Measurements from ENCODE around the gene DST.

DST gene

DNA sequence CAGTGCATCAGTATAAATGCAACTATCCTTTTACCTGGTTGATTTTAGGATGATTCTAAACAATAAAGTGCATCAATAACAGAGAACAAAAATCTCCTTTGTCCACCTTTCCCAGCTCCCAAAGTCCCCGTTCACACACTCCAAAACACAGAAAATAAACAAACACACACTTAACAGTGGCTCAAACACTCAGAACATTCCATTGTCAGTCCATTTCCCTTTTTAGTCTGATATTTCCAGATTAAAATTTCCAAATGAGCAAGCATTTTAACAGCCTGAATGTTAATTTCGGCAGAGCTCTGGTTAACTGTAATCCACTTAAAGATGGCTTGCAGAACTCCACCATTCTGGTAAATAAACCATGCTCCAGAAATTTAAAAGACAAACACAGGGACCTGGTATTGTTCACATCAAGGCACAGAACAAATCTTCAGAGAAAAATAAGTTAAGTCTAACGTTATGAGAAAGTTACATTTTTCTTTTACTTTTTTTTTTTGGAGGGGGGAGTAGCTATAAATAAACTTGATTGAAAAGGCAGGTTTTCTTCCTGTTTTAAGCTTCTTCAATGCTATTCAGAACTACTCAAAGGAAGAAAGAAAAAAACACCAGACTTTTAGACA, 100.8 kb downstream of the DST start:
- H3K27ac ChIP-seq, result peak overlapping the region; percentile 93
- TF ChIP-seq, protein P1, sequence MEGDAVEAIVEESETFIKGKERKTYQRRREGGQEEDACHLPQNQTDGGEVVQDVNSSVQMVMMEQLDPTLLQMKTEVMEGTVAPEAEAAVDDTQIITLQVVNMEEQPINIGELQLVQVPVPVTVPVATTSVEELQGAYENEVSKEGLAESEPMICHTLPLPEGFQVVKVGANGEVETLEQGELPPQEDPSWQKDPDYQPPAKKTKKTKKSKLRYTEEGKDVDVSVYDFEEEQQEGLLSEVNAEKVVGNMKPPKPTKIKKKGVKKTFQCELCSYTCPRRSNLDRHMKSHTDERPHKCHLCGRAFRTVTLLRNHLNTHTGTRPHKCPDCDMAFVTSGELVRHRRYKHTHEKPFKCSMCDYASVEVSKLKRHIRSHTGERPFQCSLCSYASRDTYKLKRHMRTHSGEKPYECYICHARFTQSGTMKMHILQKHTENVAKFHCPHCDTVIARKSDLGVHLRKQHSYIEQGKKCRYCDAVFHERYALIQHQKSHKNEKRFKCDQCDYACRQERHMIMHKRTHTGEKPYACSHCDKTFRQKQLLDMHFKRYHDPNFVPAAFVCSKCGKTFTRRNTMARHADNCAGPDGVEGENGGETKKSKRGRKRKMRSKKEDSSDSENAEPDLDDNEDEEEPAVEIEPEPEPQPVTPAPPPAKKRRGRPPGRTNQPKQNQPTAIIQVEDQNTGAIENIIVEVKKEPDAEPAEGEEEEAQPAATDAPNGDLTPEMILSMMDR (conservative IDR thresholded peaks at IDR 0.05), result no peak

DNA sequence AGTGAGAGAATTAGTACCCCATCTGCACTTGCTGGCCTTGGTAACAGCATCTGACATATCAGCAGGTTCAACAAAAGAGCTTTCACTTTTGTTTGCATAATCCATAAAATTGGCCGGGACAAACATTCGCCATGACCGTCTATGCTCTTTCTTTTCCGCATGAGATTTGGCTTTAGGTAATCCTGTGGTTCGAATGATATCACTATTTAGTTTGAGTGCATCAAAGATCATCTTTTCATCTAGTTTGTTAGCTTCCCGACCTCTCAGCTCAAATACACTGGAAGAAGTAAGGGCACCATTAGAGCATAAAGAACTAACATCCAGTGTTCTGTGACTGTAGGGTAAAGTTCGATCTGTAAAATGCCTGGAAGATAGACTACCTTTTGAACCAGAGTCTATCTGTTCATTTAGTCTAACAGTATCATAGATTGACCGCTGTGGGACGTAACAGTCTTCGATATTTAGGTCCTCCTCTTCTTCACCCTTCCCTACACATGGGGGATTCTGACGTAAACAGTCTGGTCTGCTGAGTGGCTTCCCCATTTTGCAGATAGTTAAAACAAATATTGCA, 101.6 kb downstream of the DST start:
- peak overlapping the region; percentile 93 for H3K27ac ChIP-seq
- TF ChIP-seq, protein P1 (conservative IDR thresholded peaks at IDR 0.05), result no peak

DNA sequence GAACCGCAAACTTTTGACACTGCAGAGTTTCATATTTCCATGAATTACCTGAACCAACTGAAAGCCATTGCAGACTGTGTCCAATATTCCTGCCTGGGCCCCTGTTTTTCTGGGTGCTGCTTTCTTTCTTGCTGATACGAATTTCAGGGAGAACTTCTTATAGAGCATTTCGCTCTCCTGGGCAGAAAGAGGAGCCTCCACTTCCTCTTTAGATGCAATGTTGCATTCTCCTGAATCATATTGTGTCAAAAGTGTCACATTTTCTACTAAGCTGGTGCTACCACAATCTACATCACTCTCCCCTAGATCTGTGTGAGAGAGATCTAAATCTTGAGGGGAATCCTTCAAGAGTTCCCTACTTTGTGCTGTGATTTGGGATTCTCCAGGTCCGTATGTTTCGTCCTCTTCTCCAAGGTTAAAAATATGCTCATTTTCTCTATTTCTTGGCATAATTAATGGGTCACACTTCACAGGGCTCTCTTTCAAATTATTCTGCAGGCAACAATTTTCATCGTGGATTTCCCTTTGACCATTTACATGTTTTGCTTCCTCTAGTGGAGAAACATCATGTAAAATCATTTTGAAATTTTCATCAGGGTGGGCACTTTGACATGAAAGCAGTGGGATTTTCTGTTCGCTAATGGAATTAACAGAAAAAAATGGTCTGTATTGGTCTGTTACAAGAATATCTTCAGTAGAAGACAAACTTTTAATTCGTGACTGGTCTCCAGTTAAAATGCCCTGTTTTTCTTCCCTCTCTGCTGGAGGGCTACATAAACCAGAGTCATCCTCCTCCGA, 102.3 kb downstream of the DST start:
- TF ChIP-seq, protein P1 (conservative IDR thresholded peaks at IDR 0.05), result no peak
- peak overlapping the region; percentile 93 for H3K27ac ChIP-seq

DNA sequence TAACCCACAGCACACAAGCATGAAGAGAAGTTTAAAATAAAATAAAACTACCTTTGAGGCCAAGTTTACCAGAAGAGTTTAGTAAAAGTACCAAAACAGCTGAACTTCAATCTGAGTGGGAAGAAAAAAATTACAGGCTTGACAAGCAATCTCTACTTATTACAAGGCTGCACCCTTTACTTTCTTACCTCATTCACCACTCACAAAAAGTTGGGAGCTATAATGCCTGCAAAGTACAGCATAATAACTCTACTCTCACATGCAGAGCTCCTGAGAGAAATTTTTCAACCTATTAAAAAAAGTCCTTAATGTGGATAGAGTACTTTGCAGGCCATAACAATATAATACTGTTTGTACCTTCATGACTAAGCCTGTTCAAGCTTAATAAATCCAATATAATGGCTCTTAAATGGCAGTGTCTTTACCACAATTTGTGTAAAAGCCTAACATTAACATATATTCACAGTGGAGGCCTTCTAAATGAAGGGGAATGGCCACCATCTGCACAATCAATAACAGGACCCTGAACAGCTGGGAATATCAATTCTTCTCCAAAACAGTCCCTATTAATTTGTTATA, 103.1 kb downstream of the DST start:
- H3K27ac ChIP-seq, result peak overlapping the region; percentile 93

DNA sequence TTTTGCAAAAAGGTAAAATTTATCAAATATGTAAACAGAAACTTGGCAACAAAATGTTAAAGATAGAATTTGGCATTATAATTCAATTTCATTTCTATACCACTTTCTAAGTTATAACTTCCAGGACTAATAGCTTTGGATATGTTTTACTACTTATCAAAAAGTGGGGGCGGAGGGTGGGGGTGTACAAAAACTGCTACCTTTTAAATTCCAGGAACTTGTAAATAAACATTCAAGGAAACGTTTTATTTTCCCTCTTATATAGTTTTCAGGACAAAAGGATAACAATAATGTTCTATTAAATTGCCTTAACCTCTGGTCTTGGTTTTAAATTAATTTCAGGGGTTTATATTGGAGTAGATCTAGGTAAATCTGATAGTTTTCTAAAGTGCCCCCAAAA, 103.8 kb downstream of the DST start:
- peak overlapping the region; percentile 93 for H3K27ac ChIP-seq
- TF ChIP-seq, protein P1 (conservative IDR thresholded peaks at IDR 0.05), result no peak

More for the DNA sequence above, 103.1 kb downstream of the DST start:
- TF ChIP-seq, protein P1 (conservative IDR thresholded peaks at IDR 0.05), result no peak

DNA sequence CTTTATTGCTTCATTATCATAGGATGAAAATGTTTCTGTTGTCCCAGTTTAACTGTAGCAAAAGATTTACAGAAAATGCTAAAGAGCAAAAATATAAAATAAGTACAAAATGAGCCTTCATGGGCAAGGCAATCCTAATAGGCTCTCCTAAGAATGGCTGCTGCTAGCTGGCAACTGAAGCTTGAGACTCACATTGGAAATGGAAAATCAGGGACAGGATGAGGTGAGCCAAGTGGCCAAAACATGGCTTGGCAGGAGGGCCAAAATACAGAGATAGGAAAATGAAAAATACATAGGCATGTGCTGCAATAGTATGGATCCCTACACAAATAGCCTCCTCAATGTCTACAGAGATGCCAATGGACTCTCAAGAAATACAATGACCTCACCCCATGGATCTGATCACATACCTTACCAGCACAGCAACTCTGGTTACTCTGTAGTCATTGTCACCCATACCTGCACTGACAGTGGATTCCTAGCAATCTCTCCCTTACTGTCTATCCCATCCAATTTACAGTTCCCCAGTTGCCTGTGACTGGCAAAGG, 105.4 kb downstream of the DST start:
- peak overlapping the region; percentile 93; the same call in 1 of the 2 replicates for H3K27ac ChIP-seq
- TF ChIP-seq, protein P1 (conservative IDR thresholded peaks at IDR 0.05), result no peak

DNA sequence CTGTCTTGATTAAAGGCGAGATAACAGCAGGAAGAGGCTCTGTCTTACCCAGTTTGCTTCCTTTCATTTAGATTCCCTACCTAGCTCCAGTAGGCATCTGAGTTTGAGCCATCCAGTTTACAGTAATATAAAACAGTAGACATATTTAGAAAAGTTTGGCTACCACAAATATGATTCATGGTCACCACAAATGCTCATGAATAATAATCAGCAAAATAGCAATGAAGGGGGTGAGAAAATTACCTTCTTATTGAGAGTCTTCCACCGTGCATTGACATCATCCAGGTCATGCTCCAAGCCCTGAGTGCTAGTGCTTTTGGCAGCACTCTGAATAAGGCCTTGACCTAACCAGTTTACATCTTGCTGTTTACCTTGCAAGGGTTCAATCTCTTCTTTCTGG, 106.2 kb downstream of the DST start:
- no peak overlapping the region; the same call in 1 of the 2 replicates for H3K27ac ChIP-seq
- TF ChIP-seq, protein P1 (conservative IDR thresholded peaks at IDR 0.05), result no peak
